Panc1 (cell line): ENCODE data around the gene CCDC154. TPM values are rescaled to one million over a fixed set of nuclear protein-coding genes. Genes with fewer than 3 reads are reported as not detected.

ENCODE experiments used
- ATAC-seq: fragments of 200-7000 bp; cut with Tn5 transposase; 2 replicates; pipeline ENCODE4 v1.9.1; 2020; ENCODE audit warnings: mild to moderate bottlenecking, moderate library complexity
- Bru-seq: library from RNA; stranded (reverse); fragments of 400-500 nt; gene quantifications from one replicate; lab custom pipeline; 2021; lab: Mats Ljungman, UMichigan
- BruChase-seq, 2 experiments: library from RNA; stranded (reverse); fragments of 400-500 nt; gene quantifications; one replicate each; lab custom pipeline; 2021; lab: Mats Ljungman, UMichigan
- BruUV-seq: library from RNA; stranded (reverse); fragments of 400-500 nt; replicated peaks from 2 replicates; lab custom pipeline; 2021; lab: Mats Ljungman, UMichigan
- CTCF ChIA-PET: fragments of 300-600 bp; sonication (Branson Sonifier 250); formaldehyde crosslinking; loops from one replicate; lab custom pipeline; 2022; ENCODE audit warnings: antibody characterized with exemption; lab: Charles Lee
- POLR2A ChIA-PET: fragments of 300-600 bp; sonication (Branson Sonifier 250); formaldehyde crosslinking; loops from one replicate; lab custom pipeline; 2022; ENCODE audit warnings: antibody characterized with exemption; lab: Charles Lee
- DNase-seq: peaks from one replicate; pipeline ENCODE4 v3.0.0-alpha.2; 2010; ENCODE audit warnings: low read depth, low spot score
- H3K27ac ChIP-seq: 2 replicates; pipeline ENCODE4 v1.5.1; 2011; ENCODE audit warnings: mild to moderate bottlenecking, low read length, inconsistent platforms
- H3K27me3 ChIP-seq: fragments of 200-500 bp; sonication (Bioruptor generic); 2 replicates; pipeline ENCODE4 v1.6.0; 2014; ENCODE audit warnings: low read length, inconsistent platforms; ENCODE audit not compliant: control insufficient read depth, insufficient read depth
- H3K36me3 ChIP-seq: fragments of 200-500 bp; sonication (Bioruptor generic); 2 replicates; pipeline ENCODE4 v1.5.1; 2014; ENCODE audit warnings: inconsistent platforms, mild to moderate bottlenecking, low read length, moderate library complexity; ENCODE audit not compliant: control insufficient read depth, insufficient read depth
- H3K4me1 ChIP-seq: 2 replicates; pipeline ENCODE4 v1.5.1; 2011; ENCODE audit warnings: inconsistent platforms, mild to moderate bottlenecking, low read length, moderate library complexity; ENCODE audit not compliant: control insufficient read depth, insufficient read depth
- H3K4me3 ChIP-seq, 2 experiments: 2 replicates each; pipeline ENCODE4 v1.5.1; 2011 to 2012; ENCODE audit warnings: low read depth in 2 of 2, low read length in 2 of 2, mild to moderate bottlenecking in 2 of 2, inconsistent platforms in 1 of 2, moderate library complexity in 1 of 2
- H3K9me3 ChIP-seq: fragments of 200-500 bp; sonication (Bioruptor generic); 2 replicates; pipeline ENCODE4 v1.5.1; 2014; ENCODE audit warnings: low read depth, mild to moderate bottlenecking, inconsistent platforms, low read length, moderate library complexity; ENCODE audit not compliant: control insufficient read depth, insufficient read depth
- CTCF ChIP-seq: fragments of 450-650 bp; IDR thresholded peaks from 2 replicates; pipeline ENCODE4 v1.5.1; 2017; ENCODE audit warnings: mild to moderate bottlenecking
- POLR2AphosphoS5 ChIP-seq: IDR thresholded peaks from 2 replicates; pipeline ENCODE4 v1.6.1; 2012; ENCODE audit warnings: mild to moderate bottlenecking, low read depth, low read length, moderate library complexity
- REST ChIP-seq, 2 experiments: IDR thresholded peaks; 2 replicates each; pipeline ENCODE4 v1.6.1; 2011 to 2012; ENCODE audit warnings: low read depth in 2 of 2, control low read depth in 1 of 2, low read length in 1 of 2, mild to moderate bottlenecking in 1 of 2, moderate library complexity in 1 of 2; ENCODE audit not compliant: insufficient read depth in 1 of 2
- SIN3A ChIP-seq: IDR thresholded peaks from 2 replicates; pipeline ENCODE4 v1.6.1; 2012; ENCODE audit warnings: low read depth, mild to moderate bottlenecking, low read length, moderate library complexity, borderline replicate concordance; ENCODE audit not compliant: insufficient read depth
- TCF7L2 ChIP-seq: IDR thresholded peaks from 2 replicates; pipeline ENCODE4 v1.6.1; 2011; ENCODE audit warnings: mild to moderate bottlenecking, low read depth, low read length, inconsistent platforms
- in situ Hi-C: cut with HindIII; loops from 2 replicates; pipeline ENCODE4 v1.10.0; 2016; ENCODE audit warnings: low sequenced_read_pairs, low pct_unique_long_range_greater_than_20kb
- intact Hi-C: fragments of 100-400 bp; cut with micrococcal nuclease; formaldehyde crosslinking; loops from one replicate; pipeline ENCODE4 v1.10.0; 2022; ENCODE audit not compliant: unreplicated experiment
- long read RNA-seq: library from polyadenylated mRNA; unstranded; transcript quantifications from one replicate; pipeline ENCODE4 v2.0.0, GENCODE V29; 2021; ENCODE audit not compliant: unreplicated experiment
- polyA plus RNA-seq: library from polyadenylated mRNA; unstranded; fragments of >200 nt; gene quantifications from one replicate; pipeline ENCODE4 v1.2.1, GENCODE V29; 2012; ENCODE audit warnings: missing spikeins; ENCODE audit not compliant: insufficient read length
- total RNA-seq: library from RNA; stranded (reverse); gene quantifications from one replicate; pipeline ENCODE4 v1.2.1, GENCODE V29; 2021; ENCODE audit not compliant: unreplicated experiment

Gene CCDC154
- 2.0 TPM for total RNA-seq
- polyA plus RNA-seq: 2.9 TPM
- Bru-seq, nascent RNA: percentile 36 among the genes with signal in this experiment
- percentile 42 among the genes with signal in this experiment for BruChase-seq, experiment 1, labeled RNA remaining after a 2-hour chase
- percentile 48 among the genes with signal in this experiment for BruChase-seq, experiment 2, labeled RNA remaining after a 6-hour chase
- long read RNA-seq, partial matches to known transcripts: 1 of 3 reads
- long read RNA-seq, other reads (novel, unspliced or antisense): 2 of 3 reads

- H3K9me3 ChIP-seq: no peaks in the 10 kb centered on the region
- no peaks in the 10 kb centered on the region for H3K27me3 ChIP-seq
- in situ Hi-C loops (no loop called here), intact Hi-C loops (no loop called here)
- H3K36me3 ChIP-seq: no peaks in the 10 kb centered on the region
- DNase-seq: no peak
- POLR2A ChIA-PET: no interaction called here
- H3K27ac ChIP-seq: no peak within 1 kb of the TSS
- H3K4me3 ChIP-seq: no peak within 1 kb of the TSS
- no TSS peak for BruUV-seq
- no peaks in the 10 kb centered on the region for H3K4me1 ChIP-seq
- ATAC-seq: no peak
- TF ChIP-seq REST (IDR thresholded peaks at IDR 0.05; ENCODE audit: insufficient read depth in 1 of 2, low read depth in 2 of 2, low read length in 1 of 2) (no peak), TCF7L2 (no peak), CTCF (no peak), SIN3A (no peak), POLR2AphosphoS5 (no peak)
- CTCF ChIA-PET: no interaction called here
Observed at GRCh38 chr16:1443980-1444729, at the start of gene CCDC154. Gene CCDC154, minus strand, starts transcription at chr16:1444556. Its CDS starts 234 bp downstream, at chr16:1444322.

GRCh38 chr16:1493746-1494094, 49.4 kb upstream of the CCDC154 start:
- POLR2A ChIA-PET: no interaction called here
- no peak for TF ChIP-seq REST (IDR thresholded peaks at IDR 0.05; ENCODE audit: insufficient read depth in 1 of 2, low read depth in 2 of 2, low read length in 1 of 2)
- no peak for TF ChIP-seq TCF7L2
- no peak for TF ChIP-seq CTCF
- TF ChIP-seq SIN3A: no peak
- TF ChIP-seq POLR2AphosphoS5: no peak
- Histone ChIP-seq H3K27ac (peak overlapping the region; percentile 84), H3K4me1 (peaks cover 12% of the 10 kb centered on the region), H3K9me3 (no peaks in the 10 kb centered on the region), H3K27me3 (no peaks in the 10 kb centered on the region), H3K36me3 (peaks cover 2% of the 10 kb centered on the region; the same call in 1 of the 2 replicates), H3K4me3 (peak overlapping the region; percentile 78 to 86)
- peak; percentile 30 for ATAC-seq
- intact Hi-C loops: no loop called here
- CTCF ChIA-PET: interaction anchor here (0.6 to 0.7 kb wide), 3 partner anchors 16 to 70 kb away, joined by 3 to 5 read pairs (median 4); no protein-coding TSS in a partner anchor
- DNase-seq: no peak
- in situ Hi-C loops: no loop called here
- BruUV-seq: TSS peak; percentile 91
